PC-9 (cell line): ENCODE data around the gene SCIN.

ENCODE experiments used
- EZH2 ChIP-seq: fragments of 200-600 bp; sonication (generic); IDR thresholded peaks from 2 replicates; pipeline ENCODE4 v1.8.0; 2017; ENCODE audit warnings: antibody characterized with exemption, low read depth
- TF ChIP-seq, protein P1 (sequence below): fragments of 200-600 bp; sonication (generic); conservative IDR thresholded peaks from 2 replicates; pipeline ENCODE4 v1.6.1; 2017; ENCODE audit warnings: mixed run types, antibody characterized with exemption, mild to moderate bottlenecking, moderate library complexity

- TF ChIP-seq, protein P1, sequence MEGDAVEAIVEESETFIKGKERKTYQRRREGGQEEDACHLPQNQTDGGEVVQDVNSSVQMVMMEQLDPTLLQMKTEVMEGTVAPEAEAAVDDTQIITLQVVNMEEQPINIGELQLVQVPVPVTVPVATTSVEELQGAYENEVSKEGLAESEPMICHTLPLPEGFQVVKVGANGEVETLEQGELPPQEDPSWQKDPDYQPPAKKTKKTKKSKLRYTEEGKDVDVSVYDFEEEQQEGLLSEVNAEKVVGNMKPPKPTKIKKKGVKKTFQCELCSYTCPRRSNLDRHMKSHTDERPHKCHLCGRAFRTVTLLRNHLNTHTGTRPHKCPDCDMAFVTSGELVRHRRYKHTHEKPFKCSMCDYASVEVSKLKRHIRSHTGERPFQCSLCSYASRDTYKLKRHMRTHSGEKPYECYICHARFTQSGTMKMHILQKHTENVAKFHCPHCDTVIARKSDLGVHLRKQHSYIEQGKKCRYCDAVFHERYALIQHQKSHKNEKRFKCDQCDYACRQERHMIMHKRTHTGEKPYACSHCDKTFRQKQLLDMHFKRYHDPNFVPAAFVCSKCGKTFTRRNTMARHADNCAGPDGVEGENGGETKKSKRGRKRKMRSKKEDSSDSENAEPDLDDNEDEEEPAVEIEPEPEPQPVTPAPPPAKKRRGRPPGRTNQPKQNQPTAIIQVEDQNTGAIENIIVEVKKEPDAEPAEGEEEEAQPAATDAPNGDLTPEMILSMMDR = no peak
- no peak for TF ChIP-seq EZH2
Observed at GRCh38 chr7:12623223-12623622, 52.7 kb downstream of the SCIN start.
